ENCODE data around the gene ZNF3. TPM values are rescaled to one million over a fixed set of nuclear protein-coding genes. Genes with fewer than 3 reads are reported as not detected.

The ZNF3 gene
- total and polyA plus RNA-seq, 9 of the 15 experiments (the other 6 are each of a cell fraction or from before 2014, with no cell fraction given): 30.0 to 64.9 (median 51.5) TPM

DNA sequence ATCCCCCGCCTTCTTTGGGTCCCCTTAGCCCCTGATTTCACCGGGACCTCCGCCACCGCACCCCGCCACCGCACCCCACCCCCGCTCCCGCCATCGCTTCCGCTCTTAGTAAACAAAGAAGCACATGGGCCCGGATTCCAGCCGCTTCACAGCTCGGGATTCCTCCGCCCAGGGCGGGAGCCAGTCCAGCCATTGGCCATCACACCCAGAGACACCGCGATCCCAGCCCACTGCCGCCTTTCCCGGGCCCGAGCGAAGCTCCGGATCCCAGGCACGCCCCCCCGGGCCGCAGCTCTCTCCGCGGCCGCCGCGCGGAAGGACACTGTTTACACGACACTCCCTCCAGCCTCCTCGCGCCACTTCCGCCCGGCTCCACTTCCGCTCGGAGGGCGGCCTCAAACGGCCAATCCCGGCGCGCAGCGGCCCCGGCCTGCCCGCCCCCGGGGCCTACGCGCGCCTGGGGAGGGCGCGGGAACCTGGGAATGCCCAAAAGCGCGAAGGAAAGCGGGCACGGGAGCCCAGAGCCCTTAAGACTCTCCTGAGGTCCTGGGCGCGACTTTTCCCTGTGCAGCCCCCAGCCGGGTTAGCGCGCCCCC lies 19.0 kb upstream of the ZNF3 start (continued):
- TF ChIP-seq, protein P1, sequence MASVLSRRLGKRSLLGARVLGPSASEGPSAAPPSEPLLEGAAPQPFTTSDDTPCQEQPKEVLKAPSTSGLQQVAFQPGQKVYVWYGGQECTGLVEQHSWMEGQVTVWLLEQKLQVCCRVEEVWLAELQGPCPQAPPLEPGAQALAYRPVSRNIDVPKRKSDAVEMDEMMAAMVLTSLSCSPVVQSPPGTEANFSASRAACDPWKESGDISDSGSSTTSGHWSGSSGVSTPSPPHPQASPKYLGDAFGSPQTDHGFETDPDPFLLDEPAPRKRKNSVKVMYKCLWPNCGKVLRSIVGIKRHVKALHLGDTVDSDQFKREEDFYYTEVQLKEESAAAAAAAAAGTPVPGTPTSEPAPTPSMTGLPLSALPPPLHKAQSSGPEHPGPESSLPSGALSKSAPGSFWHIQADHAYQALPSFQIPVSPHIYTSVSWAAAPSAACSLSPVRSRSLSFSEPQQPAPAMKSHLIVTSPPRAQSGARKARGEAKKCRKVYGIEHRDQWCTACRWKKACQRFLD (CRISPR knock-in tag; IDR thresholded peaks at IDR 0.05): no peak
- TF ChIP-seq ZNF174 (CRISPR knock-in tag; IDR thresholded peaks at IDR 0.05) (no peak), TAF9B (IDR thresholded peaks at IDR 0.05; ENCODE audit: partially characterized antibody) (peak; percentile 9), EWSR1 (IDR thresholded peaks at IDR 0.05; ENCODE audit: borderline replicate concordance, low read depth, partially characterized antibody) (no peak), PURB (CRISPR knock-in tag; IDR thresholded peaks at IDR 0.05; ENCODE audit: low read depth) (no peak), KLF1 (tag; IDR thresholded peaks at IDR 0.05) (peak; percentile 91), HEY1 (CRISPR knock-in tag; IDR thresholded peaks at IDR 0.05; ENCODE audit: borderline replicate concordance) (no peak), FOXA3 (CRISPR knock-in tag; conservative IDR thresholded peaks at IDR 0.05 in 1 of 2, IDR thresholded peaks at IDR 0.05 in 1 of 2) (peak; percentile 92), DMBX1 (CRISPR knock-in tag; IDR thresholded peaks at IDR 0.05; ENCODE audit: borderline replicate concordance) (no peak)
- TF ChIP-seq, protein P2, sequence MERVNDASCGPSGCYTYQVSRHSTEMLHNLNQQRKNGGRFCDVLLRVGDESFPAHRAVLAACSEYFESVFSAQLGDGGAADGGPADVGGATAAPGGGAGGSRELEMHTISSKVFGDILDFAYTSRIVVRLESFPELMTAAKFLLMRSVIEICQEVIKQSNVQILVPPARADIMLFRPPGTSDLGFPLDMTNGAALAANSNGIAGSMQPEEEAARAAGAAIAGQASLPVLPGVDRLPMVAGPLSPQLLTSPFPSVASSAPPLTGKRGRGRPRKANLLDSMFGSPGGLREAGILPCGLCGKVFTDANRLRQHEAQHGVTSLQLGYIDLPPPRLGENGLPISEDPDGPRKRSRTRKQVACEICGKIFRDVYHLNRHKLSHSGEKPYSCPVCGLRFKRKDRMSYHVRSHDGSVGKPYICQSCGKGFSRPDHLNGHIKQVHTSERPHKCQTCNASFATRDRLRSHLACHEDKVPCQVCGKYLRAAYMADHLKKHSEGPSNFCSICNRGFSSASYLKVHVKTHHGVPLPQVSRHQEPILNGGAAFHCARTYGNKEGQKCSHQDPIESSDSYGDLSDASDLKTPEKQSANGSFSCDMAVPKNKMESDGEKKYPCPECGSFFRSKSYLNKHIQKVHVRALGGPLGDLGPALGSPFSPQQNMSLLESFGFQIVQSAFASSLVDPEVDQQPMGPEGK (CRISPR knock-in tag; IDR thresholded peaks at IDR 0.05; ENCODE audit: borderline replicate concordance): 0 out of 2 replicates have a peak, but pooled peaks have one; percentile 49
- TF ChIP-seq, protein P3, sequence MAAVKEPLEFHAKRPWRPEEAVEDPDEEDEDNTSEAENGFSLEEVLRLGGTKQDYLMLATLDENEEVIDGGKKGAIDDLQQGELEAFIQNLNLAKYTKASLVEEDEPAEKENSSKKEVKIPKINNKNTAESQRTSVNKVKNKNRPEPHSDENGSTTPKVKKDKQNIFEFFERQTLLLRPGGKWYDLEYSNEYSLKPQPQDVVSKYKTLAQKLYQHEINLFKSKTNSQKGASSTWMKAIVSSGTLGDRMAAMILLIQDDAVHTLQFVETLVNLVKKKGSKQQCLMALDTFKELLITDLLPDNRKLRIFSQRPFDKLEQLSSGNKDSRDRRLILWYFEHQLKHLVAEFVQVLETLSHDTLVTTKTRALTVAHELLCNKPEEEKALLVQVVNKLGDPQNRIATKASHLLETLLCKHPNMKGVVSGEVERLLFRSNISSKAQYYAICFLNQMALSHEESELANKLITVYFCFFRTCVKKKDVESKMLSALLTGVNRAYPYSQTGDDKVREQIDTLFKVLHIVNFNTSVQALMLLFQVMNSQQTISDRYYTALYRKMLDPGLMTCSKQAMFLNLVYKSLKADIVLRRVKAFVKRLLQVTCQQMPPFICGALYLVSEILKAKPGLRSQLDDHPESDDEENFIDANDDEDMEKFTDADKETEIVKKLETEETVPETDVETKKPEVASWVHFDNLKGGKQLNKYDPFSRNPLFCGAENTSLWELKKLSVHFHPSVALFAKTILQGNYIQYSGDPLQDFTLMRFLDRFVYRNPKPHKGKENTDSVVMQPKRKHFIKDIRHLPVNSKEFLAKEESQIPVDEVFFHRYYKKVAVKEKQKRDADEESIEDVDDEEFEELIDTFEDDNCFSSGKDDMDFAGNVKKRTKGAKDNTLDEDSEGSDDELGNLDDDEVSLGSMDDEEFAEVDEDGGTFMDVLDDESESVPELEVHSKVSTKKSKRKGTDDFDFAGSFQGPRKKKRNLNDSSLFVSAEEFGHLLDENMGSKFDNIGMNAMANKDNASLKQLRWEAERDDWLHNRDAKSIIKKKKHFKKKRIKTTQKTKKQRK (IDR thresholded peaks at IDR 0.05; ENCODE audit: borderline replicate concordance, low read depth, low read length): peak; percentile 33; the same call in 1 of the 2 replicates
- TF ChIP-seq, protein P4, sequence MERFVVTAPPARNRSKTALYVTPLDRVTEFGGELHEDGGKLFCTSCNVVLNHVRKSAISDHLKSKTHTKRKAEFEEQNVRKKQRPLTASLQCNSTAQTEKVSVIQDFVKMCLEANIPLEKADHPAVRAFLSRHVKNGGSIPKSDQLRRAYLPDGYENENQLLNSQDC (CRISPR knock-in tag; IDR thresholded peaks at IDR 0.05): no peak
- TF ChIP-seq, protein P5, sequence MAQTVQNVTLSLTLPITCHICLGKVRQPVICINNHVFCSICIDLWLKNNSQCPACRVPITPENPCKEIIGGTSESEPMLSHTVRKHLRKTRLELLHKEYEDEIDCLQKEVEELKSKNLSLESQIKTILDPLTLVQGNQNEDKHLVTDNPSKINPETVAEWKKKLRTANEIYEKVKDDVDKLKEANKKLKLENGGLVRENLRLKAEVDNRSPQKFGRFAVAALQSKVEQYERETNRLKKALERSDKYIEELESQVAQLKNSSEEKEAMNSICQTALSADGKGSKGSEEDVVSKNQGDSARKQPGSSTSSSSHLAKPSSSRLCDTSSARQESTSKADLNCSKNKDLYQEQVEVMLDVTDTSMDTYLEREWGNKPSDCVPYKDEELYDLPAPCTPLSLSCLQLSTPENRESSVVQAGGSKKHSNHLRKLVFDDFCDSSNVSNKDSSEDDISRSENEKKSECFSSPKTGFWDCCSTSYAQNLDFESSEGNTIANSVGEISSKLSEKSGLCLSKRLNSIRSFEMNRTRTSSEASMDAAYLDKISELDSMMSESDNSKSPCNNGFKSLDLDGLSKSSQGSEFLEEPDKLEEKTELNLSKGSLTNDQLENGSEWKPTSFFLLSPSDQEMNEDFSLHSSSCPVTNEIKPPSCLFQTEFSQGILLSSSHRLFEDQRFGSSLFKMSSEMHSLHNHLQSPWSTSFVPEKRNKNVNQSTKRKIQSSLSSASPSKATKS (CRISPR knock-in tag; IDR thresholded peaks at IDR 0.05): no peak
- TF ChIP-seq, protein P6, sequence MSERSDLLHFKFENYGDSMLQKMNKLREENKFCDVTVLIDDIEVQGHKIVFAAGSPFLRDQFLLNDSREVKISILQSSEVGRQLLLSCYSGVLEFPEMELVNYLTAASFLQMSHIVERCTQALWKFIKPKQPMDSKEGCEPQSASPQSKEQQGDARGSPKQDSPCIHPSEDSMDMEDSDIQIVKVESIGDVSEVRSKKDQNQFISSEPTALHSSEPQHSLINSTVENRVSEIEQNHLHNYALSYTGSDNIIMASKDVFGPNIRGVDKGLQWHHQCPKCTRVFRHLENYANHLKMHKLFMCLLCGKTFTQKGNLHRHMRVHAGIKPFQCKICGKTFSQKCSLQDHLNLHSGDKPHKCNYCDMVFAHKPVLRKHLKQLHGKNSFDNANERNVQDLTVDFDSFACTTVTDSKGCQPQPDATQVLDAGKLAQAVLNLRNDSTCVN (CRISPR knock-in tag; IDR thresholded peaks at IDR 0.05): no peak; the same call in 1 of the 2 replicates
